ENCODE measurements around the gene SMG6. TPM values are rescaled to one million over a fixed set of nuclear protein-coding genes. Genes with fewer than 3 reads are reported as not detected.
"Not testable (repeated sequence)": the region's sequence is repeated elsewhere in the genome, so short reads cannot be mapped to it uniquely, and the experiment has no call there.

SMG6 gene
- polyA plus RNA-seq, 3 donors = 27.1 to 32.1 (median 28.0) TPM

DNA sequence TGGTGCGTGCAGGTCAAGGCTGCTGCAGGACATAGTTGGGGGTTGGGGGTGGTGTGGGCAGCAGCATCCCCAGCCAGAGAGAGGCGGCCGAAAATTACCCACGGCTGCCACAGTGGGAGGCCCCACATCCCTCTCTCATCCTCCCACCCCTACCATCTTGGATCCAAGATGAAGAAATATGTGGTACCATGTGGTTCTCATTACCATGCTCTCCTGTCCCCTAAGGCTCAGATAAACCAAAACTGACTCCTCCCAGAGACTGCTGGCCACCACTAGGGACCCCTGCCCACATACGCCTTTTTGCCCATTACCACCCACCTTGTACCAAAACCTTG, 128.3 kb downstream of the SMG6 start:
- no peak for DNase-seq (ENCODE audit: extremely low read depth in 1 of 11, low read depth in 9 of 11, low spot score in 4 of 11)

DNA sequence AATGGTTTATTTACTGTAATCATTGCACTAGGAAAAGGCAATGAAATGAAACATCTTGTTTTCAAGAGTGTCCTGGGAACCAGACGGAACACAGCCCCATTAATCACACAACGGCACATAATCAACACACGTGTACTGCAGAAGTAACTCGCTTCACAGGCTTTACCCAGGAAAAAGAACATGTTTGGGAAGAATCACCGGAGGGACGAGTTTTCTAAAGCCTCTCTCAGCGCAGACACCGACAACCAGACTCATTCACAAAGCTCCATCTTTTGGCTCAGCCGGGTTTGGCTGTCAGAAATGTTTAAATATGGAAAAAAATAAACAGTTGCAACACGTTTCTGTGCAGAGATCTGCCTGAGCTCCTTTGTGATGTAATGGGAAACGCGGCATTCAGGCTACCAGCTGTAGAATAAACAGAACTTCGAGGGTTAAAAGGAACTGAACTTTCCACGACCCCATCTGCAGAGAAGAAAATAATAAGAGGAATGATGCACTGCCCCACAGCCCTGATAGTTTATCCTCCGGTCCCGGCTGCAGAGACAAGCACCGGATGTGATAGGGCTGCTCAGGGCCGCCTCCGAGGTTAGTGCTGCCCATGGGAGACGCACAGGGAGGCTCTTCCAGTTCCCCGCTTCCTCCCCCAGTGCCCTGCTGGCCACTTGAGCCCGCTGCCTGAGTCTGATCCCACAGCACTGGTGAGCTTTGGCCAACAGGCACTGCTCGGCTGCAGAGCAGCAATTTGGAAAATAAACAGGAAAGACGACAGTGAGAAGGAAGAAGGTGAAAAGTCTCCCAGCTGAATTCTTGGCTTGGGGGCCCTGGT, 128.9 kb downstream of the SMG6 start:
- peak in 9 of 11 donors; percentile 63 to 84 (median 76) for DNase-seq (ENCODE audit: extremely low read depth in 1 of 11, low read depth in 9 of 11, low spot score in 4 of 11)

DNA sequence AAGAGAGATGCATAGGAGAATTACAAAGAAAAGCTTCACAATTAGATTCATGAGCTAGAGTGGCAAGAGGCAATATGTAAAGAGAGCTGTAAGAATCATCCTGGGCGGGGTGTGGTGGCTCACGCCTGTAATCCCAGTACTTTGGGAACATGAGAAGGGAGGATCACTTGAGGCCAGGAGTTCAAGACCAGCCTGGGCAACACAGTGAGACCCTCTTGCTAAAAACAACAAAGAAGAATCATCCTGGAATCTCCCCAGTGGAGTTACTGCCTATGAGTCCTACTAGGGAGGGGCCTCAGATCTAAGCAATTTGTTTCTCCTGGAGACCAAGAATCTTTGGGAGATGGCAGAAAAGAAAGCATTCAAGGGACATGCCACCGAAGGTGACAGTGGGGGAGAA, 129.6 kb downstream of the SMG6 start:
- no peak for DNase-seq (ENCODE audit: extremely low read depth in 1 of 11, low read depth in 9 of 11, low spot score in 4 of 11)

DNA sequence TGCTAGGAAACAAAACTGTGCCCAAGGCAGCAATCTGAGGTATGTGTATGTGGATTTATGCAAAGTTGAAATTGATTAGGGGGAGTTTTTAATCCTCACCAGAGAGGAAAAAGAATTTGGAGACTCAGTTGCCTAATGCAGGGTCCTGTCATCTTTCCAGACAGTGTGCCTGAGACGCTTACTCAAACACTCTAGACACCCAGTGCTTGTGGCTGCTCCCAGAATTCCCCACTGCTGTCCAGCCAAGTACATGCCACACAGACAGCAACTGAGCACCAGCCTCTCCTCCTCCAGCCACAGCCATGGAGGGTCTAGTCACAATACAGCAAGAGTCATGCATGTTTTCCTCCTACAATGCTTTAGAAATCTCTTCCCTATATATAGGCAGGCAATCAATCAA, 130.6 kb downstream of the SMG6 start:
- DNase-seq (ENCODE audit: extremely low read depth in 1 of 11, low read depth in 9 of 11, low spot score in 4 of 11) = no peak

DNA sequence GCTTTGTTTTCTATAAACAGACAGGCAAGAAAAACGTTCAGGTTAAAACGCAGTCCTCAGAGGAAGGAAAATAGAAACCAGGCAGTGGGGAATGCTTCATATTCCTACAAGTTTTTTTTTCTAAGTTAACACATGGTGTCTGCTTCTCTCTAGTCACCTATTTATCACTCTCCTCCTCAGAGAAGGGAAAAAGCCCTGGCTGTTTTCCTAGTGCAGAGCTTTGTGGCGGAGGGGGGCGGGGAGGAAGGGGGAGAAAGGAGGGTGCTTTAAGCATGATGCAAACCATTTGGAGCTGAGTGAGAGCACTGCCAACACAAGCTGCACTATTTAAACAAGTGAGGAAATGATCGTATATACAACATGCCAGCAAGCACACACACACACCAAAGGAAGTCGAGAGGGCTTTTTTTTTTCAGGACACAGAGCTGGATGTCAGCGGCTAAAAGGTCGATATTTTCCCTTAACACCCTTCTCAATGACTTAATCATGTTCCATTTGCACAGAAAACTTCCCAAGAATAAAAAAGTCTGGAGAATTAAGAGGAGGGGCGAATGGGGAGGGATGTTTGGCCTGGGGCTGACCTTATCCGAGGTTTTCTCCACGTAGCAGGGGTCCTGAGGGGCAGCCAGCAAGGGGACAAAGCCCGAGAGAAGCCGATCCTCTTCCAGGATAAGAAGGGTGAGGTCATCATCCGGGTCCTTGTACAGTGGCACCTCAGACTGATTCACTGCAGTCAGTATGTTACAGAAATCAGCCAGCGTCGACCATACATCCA, 131.3 kb downstream of the SMG6 start:
- DNase-seq (ENCODE audit: extremely low read depth in 1 of 11, low read depth in 9 of 11, low spot score in 4 of 11) = peak in 10 of 11 donors; percentile 69 to 91 (median 86)

DNA sequence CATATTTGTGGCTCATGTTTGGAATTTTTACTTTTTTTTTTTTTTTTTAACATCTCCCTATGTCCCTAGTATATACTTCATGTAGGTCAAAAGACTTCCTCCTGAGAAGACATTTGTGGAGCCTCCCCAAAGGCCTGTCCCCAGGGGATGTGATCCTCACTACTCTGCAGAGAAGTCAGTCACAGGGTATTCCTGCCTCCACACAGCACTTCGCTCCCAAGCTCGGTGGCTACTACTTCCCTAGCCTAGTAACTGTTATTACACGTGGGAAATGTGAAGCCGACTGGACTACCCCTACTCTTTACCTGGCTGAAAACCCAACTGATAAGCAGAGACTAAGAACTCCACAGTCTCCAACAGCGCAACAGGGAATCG, 131.9 kb downstream of the SMG6 start:
- no peak for DNase-seq (ENCODE audit: extremely low read depth in 1 of 11, low read depth in 9 of 11, low spot score in 4 of 11)

DNA sequence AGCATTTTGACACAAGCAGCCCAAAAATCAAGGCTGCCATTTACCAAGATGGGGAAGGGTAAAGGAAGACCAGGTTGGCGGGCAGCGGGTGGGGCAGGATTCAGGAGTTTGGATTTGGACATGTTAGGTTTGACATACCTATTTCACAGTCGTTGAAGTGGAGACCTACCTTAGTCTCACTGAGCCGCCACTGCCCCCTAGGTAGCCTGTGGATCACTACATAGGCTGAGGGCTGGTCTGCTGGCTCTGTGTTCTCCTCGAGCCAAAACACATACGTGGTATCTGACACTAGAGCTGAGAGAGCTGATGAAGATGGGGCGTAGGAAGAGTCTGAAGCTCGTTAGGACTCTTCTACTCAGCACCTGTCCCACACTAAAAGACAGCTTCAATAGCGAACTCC, 133.6 kb downstream of the SMG6 start:
- DNase-seq (ENCODE audit: extremely low read depth in 1 of 11, low read depth in 9 of 11, low spot score in 4 of 11) = no peak

DNA sequence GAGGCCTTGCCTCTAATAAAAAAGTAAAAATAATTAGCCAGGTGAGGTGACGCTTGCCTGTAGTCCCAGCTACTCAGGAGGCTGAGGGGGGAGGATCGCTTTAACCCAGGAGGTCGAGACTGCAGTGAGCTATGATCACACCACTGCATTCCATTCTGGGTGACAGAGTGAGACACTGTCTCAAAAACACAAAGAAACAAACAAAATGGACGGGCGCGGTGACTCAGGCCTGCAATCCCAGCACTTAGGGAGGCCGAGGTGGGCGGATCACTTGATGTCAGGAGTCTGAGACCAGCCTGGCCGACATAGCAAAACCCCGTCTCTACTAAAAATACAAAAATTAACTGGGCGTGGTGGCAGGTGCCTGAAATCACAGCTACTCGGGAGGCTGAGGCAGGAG, 137.9 kb downstream of the SMG6 start:
- not testable (repeated sequence) for DNase-seq (ENCODE audit: extremely low read depth in 1 of 11, low read depth in 9 of 11, low spot score in 4 of 11)

DNA sequence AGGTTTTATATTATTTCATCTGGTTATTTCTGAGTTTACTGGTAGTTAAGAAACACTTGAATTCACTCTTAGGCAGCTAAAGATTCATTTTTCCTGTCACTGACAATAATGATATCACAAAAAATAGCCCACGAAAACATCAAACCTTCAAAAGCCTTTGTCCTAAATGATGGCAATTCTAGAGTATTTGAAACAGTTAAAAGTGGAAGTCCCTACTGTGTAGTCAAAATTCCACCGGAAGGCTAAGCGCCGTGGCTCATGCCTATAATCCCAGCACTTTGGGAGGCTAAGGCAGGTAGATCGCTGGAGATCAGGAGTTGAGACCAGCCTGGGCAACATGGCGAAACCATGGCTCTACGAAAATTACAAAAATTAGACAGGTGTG, 145.2 kb downstream of the SMG6 start:
- no peak for DNase-seq (ENCODE audit: extremely low read depth in 1 of 11, low read depth in 9 of 11, low spot score in 4 of 11)

DNA sequence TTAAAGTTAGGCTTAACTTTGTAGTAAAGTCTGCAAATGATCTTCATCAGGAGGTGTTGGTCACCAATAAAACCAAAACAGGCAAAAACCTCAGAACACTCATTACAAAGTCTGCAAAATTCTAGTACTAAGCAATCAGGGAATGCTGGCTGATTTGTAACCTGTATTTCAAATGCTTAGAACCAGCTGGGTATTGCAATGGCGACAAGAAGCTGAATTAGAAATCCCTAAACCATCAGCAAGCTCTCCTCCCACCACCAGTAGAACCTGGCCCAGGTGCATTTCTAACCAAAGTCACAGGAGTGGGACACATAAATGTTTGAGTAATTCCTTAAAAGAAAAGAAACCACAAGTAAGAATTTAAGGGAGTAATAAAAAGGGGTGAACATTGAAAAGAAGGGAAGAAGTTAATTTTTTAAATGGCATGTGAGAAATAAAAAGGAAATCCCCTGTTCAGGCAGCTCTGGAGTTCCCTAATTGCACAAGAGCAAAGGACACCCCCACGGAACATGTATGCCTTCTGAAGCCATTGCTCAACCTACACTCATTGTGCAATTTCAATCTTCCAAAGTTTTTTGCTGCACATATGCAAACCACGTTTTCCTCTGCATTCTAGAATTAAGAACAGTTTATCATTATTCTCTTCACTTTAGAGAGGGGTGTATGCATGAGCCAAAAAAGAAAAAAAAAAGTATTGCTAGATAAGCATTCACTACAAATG, 145.8 kb downstream of the SMG6 start:
- DNase-seq (ENCODE audit: extremely low read depth in 1 of 11, low read depth in 9 of 11, low spot score in 4 of 11) = no peak

DNA sequence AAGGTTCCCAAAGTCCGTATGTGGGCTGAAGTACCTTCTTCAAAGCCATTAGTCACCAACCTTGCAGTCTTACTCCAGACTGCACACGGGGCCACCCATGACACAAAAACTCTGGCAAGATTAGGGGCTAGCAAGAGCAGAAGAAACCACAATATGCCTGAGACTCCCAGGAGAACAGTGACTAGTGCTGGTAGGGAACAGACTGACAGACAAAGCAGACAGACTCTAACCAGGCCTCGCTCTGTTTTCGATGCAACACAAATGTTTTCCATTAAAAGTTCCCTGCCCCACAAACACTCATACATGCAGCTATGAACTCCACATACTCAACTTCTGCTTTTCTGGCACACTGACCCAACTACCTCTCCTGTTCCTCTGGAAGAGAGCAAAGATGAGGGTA, 146.5 kb downstream of the SMG6 start:
- no peak for DNase-seq (ENCODE audit: extremely low read depth in 1 of 11, low read depth in 9 of 11, low spot score in 4 of 11)

DNA sequence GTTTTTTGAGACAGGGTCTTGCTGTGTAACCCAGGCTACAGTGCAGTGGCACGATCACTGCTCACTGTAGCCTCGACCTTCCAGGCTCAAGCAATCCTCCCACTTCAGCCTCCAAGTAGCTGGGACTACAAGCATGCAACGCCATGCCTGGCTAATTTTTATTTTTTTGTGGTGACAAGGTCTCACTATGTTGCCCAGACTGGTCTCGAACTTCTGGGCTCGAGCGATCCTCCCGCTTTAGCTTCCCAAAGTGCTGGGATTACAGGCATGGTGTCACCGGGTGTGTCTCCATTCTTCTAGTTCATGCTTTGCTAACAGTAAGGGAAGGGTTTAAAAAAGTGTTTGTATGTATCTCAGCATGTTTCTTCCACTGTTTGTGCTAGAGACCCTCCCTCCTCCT, 146.9 kb downstream of the SMG6 start:
- no peak for DNase-seq (ENCODE audit: extremely low read depth in 1 of 11, low read depth in 9 of 11, low spot score in 4 of 11)

DNA sequence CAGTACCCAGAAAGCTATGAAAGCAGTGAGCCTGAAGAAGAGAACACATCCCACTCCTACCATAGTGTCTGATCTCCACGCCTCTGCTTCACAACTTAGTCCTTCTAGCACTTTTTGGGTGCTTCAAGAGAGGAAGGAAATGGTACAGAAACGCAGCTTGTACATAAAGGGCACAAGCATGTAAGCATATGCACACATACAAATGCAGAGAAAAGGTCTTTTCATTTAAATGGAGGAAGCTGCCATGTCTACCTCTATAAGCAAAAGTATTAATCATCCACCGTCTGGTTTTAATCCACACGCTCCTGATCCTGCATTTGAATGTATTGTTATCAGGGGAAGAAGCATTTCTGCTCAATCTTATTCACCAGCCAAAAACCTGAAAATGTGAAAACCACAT, 148.0 kb downstream of the SMG6 start:
- no peak for DNase-seq (ENCODE audit: extremely low read depth in 1 of 11, low read depth in 9 of 11, low spot score in 4 of 11)

DNA sequence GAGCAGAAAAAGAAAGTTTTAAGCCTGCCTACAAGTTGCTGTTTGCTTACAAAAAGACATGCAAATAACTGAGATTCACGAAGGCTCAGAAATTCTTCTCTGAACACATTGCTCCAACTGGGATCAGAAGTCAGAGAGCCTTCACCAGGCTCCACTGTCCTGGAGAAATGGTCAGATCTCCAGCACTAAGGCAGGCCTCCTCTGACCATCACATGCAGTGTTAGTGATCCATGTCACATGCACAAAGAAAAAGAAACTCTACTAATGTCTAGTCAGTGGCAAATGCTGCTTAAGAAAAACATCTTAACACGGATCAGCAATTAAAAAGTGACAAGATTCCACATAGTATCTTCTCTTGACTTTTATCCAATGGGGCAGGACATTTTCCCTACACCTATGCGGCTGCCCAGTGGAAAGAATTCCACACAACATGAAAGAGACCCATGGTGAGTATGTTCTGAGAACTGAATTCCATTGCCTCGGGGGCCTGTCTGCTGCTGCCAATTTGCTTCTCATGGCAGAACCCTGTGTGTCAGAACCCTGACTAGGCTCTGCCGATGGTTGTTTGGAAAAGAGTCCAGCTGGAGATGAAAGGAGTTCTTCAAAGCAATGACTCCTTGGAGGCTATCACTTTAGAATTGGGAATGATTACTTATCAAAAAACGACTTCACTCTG, 152.1 kb downstream of the SMG6 start:
- DNase-seq (ENCODE audit: extremely low read depth in 1 of 11, low read depth in 9 of 11, low spot score in 4 of 11) = no peak

DNA sequence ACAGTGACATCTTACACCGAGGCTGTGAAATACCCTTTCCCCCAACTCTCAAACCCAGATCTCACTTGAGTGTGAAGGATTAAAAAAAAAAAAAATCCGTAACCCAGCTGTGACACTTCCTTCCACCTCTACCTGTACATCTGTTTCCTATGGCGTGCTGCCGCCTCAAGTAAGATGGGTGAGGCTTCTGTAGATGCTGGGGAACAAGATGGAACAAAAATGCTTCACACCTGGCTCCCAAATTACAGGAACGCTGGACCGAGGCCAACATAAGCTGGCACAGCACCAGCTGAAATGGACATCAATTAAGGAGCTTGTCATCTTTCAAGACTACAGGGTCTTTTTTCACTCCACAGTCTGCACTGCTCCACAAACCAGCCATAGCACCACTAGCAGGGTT, 152.8 kb downstream of the SMG6 start:
- no peak for DNase-seq (ENCODE audit: extremely low read depth in 1 of 11, low read depth in 9 of 11, low spot score in 4 of 11)

DNA sequence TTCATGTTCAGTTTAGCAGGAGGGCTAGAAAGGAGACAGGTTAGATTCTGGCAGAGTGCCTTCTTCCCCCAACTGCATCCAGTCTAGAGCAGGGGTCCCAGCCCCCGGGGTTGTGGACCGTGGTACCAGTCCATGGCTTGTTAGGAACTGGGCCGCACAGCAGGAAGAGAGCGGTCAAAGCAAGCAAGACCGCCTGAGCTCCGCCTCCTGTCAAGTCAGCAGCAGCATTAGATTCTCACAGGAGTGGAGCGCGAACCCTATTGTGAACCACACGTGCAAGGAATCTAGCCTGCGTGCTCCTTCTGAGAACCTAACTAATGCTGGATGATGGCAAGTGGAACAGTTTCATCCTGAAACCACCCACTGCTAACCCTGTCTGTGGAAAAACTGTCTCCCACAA, 153.7 kb downstream of the SMG6 start:
- DNase-seq (ENCODE audit: extremely low read depth in 1 of 11, low read depth in 9 of 11, low spot score in 4 of 11) = no peak

DNA sequence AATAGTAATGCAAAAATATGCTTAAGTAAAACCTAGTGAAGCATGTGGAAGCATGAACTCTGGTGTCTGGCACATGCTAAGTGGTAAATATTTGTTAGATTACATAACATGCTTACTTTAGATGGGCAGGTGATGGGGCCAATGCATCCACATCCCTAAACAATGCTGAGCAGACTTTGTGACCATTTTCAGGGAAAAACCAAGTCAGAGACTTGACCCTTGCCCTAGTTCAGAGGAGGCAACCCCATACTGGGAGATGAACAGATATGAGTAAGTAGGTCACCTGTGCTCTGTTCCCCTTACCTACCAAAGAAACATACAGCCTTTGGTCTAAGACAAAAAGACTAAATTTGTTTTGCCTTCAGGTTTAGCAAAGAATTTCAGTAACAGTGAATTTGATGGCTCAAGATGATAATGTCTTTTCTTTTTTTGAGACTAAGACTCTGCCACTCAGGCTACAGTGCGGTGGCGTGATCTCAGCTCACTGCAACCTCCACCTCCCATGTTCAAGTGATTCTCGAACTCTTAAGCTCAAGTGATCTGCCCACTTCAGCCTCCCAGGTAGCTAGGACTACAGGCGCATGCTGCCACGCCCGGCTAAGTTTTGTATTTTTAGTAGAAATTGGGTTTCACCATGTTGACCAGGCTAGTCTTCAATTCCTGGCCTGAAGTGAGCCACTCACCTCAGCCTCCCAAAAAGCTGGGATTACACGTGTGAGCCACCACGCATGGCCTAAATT, 157.3 kb downstream of the SMG6 start:
- DNase-seq (ENCODE audit: extremely low read depth in 1 of 11, low read depth in 9 of 11, low spot score in 4 of 11) = no peak

DNA sequence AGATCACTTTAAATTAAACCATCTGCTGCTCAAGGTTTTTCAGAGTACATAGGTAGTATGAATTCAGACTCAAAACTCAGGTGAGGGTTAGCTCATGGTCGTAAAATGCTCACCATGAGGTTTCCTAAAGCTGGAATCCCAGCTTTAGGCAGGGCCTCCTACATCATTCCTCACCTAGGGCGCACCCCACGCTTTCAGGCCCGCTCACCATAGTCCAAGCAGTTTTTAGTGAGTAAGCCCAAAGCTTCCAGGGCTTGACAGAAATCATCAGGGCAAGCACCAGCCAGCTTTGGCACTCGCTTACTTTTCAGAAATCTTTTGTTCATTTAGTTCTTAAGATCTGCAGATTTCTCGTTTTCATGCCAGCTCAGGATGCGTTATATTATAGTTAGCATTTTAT, 158.9 kb downstream of the SMG6 start:
- DNase-seq (ENCODE audit: extremely low read depth in 1 of 11, low read depth in 9 of 11, low spot score in 4 of 11) = no peak

DNA sequence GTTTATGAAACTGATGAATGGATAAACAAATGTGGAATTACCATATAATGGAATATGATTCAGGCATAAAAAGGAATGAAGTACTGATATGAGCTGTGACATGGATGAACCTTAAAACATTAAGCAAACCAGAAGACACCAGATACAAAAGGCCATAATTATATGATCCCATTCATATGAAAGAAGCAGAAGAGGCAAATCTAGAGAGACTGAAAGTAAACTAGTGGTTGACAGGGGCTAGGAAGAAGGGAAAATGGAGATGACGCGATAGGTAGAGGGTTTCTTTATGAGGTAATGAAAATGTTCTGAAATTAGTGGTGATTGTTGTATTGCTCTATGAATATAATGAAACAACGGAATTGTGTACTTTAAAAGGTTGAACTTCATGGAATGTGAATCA, 160.3 kb downstream of the SMG6 start:
- DNase-seq (ENCODE audit: extremely low read depth in 1 of 11, low read depth in 9 of 11, low spot score in 4 of 11) = no peak
